ENCODE results near the gene EPB41L4A.
"Not testable (repeated sequence)": the region's sequence is repeated elsewhere in the genome, so short reads cannot be mapped to it uniquely, and the experiment has no call there.

The EPB41L4A gene

DNA sequence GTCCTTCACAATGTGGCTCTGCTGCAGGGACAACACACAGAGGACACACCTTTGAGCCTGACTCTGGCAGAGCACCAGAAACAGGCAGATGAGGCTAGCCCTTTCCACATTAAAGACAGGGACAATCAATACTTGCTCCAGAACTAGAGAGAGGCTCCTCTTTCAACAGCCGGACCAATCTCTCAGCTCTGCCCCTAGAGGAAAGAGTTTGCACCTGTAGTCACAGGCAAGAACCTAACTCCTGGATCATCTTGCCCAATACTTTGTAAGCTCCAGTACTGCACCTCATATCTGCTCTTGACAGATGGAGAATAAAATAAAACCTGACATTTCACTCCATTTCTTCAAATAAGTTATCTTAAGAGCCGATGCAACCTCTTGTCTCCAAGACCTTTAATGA, 52.1 kb downstream of the EPB41L4A start:
- intact Hi-C loops (cut with DNase I), result no loop called here

DNA sequence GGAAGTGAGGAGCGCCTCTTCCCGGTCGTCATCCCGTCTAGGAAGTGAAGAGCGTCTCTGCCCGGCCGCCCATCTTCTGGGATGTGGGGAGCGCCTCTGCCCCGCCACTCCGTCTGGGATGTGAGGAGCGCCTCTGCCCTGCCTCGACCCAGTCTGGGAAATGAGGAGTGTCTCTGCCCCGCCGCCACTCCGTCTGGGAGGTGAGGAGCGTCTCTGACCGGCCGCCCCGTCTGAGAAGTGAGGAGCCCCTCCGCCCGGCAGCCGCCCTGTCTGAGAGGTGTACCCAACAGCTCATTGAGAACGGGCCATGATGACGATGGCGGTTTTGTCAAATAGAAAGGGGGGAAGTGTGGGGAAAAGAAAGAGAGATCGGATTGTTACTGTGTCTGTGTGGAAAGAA, 58.3 kb downstream of the EPB41L4A start:
- peak in 1 of 10 donors; percentile 70 for DNase-seq
- intact Hi-C loops (cut with DNase I), result not testable (repeated sequence)

More for the DNA sequence above, 52.1 kb downstream of the EPB41L4A start:
- DNase-seq, result no peak

DNA sequence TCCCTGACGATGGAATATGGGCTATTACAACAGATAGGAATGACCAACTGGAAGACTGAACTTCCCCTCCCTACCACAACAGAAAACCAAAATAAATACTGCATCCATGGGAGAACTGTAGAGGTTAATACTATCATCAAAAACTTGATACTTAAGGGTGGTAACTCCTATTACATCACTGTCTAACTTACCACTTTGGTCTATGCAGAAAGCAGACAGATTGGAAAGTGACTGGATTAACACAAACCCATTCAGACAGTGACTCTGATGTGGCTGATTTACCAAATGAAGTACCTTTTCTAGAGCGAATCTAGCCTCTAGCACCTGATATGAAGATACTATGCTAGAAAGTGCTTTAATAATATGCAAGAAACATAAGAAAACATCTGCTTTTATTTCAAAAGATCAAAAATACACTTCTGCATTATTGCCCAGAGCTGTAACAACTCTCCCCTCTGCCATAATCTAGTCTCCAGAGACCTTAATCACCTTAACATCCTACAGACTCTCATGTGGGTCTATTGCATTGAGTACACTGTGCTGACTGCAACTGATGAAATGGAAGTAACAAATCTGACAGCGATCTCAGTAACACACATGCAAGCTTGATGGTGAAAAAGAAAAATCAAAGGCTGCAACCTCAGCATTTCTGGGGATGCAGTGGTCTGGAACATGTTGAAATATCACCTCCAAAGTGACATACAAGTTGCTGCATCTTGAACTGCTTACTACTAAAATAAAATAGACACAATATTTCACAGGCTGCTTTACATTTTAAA, 62.7 kb downstream of the EPB41L4A start:
- DNase-seq, result no peak

DNA sequence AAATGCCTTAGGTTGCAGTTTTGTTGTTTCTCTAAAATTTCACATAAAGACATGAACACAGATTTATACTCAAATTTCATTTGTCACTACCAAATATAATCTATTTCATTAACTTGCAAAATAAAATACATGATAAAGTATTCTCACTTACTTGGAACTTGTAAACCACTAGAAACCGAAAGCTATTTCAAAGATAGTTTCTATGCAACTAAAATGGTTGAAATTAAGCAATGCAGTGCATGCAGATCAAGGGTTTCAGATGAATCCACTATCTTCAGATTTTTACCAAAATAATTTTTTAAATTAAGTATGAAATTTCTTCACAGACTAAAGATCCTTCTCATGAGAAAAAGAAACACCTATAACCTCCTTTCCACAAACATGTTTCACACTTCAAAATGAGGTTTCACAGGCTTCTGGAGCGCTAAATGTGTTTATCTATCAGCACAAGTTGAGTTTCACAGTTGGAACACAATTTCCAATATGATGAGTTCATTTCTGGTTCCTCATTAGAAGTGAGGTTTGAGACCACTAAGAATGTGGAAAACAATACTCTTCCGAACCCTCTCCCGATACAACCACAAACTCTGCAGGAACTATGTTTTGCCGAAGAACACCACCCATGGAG, 63.9 kb downstream of the EPB41L4A start:
- intact Hi-C loops (cut with DNase I), result no loop called here
- no peak for DNase-seq

More for the DNA sequence above, 62.7 kb downstream of the EPB41L4A start:
- intact Hi-C loops (cut with DNase I), result no loop called here

DNA sequence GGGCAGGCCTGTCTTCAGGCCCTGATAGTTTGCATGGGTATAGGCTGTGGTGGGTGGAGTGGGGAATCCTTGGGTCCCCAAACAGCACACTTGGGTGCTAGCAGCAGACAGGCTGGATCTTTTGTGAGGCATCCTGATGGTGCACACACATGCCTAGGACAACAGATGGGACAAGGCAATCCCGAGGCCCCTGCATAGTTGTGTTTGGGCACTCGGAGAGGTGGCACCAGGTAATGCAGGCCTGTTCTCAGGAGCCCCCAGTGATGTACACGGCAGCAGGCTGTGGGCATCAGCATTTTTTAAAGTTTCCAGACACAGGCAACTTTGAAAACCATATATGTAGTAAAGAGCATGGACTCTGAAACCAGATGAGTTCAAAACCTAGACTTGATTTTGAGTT, 65.4 kb downstream of the EPB41L4A start:
- intact Hi-C loops (cut with DNase I), result no loop called here
- no peak for DNase-seq

DNA sequence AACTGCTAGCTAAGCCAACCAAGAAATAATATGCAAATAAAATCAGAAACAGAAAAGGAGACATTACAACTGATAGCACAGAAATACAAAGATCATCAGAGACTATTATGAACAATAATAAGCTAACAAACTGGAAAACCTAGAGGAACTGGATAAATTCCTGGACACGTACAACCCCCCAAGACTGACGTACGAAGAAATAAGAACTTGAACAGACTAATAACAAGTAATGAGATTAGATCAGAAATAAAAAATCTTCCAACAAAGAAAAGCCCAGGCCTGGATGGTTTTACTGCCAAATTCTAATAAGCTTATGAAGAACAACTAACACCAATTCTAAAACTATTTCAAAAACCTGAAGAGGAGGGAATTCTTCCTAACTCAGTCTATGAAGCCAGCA, 67.9 kb downstream of the EPB41L4A start:
- intact Hi-C loops (cut with DNase I), result no loop called here
- no peak for DNase-seq

DNA sequence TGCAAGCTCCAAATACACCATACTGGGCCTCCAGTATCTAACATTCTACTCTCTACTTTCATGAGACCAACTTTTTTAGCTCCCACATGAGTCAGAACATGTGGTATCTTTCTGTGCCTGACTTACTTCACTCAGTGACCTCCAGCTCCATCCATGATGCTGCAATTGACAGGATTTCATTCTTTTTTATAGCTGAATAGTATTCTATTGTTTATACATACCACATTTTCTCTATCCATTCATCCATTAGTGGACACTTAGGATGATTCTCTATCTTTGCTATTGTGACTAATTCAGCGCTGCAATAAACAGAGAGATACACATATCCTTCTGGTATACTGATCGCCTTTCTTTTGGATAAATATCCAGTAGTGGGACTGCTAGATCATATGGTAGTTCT, 68.5 kb downstream of the EPB41L4A start:
- DNase-seq, result no peak
- intact Hi-C loops (cut with DNase I), result no loop called here

DNA sequence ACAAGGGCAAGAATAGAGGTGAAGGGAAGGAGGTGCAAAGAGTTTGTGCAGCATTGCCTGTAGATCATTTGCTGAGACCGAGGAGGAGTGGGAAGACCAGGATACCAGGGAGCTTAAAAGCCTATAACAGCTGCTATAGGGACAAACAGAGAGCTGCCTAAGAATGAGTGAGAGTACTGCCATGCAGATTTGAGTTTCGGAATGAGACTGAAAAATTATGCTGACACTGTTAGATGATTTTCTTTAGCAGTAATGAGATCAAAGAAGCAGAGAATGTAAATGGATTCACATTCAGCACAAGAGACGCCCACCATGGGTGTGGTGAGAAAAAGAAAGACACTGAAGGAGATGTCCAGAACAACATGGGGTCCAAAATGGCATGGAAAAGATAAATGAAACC, 69.7 kb downstream of the EPB41L4A start:
- no peak for DNase-seq
- intact Hi-C loops (cut with DNase I), result no loop called here

DNA sequence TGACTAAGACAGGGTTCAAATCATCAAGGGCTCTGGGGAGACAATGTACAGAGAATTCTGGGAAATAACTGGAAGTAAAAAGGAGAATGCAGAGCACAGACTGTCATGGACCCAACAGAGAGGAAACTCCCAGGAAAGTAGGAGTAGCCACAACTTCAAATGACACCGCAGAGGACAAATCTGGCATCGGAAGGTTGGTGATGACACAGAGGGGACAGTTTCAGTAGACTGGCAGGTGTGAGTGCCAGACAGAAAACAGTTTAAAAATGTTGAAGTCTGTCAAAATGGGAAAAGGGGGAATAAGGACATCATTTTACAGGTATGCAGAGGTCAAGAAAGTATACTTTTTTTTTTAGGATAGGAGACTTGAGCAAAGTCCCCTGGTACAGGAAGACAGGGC, 70.2 kb downstream of the EPB41L4A start:
- intact Hi-C loops (cut with DNase I), result no loop called here
- no peak for DNase-seq

DNA sequence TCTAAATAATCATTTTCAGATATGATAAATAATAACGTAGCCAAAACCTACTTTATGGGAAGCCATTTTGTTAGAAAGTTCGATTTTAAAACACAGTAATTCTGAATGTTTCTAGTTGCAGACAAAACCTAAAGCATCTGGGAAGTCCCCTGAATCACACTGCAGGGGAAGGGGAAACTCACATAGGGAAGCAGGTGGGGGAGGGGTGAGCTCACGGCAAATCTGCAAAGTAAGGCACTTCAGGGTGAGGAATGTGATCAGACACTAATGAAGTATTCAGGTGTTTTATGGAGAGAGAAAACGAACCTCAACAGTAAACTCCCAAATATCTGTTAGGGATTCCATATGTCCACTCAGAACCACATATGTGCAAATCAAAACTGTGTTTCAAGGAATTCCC, 70.7 kb downstream of the EPB41L4A start:
- intact Hi-C loops (cut with DNase I), result no loop called here
- DNase-seq, result no peak

DNA sequence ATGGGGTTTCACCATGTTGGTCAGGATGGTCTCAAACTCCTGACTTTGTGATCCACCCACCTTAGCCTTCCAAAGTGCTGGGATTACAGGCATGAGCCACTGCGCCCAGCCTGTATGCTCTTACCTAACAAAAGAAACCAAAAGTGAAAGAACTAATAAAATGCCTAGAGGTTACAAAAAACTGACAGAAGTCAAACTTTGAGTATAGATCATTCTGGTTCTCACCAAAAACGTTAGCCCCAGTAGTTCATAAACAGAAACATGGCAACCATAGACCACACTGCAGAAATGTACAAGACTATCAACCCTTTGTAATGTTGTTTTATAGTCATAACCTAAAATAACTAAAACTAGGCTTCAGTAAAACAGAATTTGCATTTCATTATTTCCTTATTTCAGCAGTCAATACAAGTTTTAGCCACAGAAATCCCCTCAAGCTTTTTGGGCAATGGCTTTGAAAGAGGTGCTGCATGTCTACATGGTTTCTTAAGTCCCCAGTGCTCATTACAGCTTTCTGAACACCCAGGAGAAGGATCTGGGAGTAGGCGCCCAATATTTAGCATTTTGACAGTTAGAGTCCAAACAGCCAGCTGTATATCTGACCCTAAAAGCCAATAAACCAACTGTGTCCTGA, 72.5 kb downstream of the EPB41L4A start:
- intact Hi-C loops (cut with DNase I), result no loop called here
- no peak for DNase-seq

DNA sequence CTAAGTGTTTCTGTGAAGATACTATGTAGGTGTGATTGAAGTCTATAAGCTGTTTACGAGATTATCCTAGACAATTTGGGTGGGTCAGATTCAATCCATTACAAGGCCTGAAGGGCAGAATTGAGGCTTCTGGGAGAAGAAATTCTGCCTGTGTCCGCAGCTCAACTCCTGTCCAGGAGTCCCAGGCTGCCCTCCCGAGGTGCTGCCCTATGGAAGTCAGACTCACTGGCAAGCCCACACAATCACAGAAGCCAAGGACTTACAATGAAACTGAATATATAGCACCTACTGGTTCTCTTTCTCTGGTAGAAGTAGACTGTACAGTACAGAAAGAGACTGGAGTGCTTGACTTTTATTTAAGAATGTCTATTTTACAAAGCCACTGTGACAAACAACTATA, 74.5 kb downstream of the EPB41L4A start:
- DNase-seq, result no peak
- intact Hi-C loops (cut with DNase I), result no loop called here

DNA sequence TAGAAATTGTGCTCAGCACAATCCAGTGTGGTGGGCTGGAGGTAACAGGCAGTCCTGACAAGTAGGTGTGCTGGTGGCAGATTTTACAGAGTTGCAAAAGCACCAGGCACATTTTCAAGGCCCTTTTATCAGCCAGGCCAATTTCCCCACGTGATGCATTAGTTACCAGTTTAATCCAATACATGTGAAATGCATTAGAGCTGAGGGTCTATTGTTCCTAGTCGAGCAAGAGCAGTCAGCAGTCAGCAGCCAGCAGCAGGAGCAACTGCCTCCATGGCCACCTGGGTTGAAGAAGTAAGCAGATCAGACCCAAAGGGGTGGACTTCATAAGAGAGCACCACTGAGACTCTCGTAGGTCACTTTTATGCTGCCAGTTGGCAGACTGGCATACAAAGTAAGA, 76.7 kb downstream of the EPB41L4A start:
- intact Hi-C loops (cut with DNase I), result no loop called here
- no peak for DNase-seq

DNA sequence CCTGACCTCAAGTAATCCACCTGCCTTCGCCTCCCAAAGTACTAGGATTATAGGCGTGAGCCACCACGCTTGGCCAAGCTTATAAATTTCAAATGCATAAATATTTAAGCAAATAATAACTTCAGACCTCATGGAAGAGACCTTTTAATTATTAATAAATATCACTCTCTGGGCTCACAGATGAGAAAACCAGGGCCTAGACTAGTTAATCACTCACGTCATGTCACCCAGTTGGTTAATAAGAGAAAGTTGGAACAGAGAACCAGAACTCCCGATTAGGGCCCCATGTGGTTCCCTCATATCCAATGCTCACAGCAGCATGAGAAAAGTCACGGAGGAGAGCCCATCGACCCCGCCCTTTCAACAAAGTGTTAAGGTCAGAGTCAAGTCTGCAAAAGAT, 79.3 kb downstream of the EPB41L4A start:
- no peak for DNase-seq
- intact Hi-C loops (cut with DNase I), result no loop called here

DNA sequence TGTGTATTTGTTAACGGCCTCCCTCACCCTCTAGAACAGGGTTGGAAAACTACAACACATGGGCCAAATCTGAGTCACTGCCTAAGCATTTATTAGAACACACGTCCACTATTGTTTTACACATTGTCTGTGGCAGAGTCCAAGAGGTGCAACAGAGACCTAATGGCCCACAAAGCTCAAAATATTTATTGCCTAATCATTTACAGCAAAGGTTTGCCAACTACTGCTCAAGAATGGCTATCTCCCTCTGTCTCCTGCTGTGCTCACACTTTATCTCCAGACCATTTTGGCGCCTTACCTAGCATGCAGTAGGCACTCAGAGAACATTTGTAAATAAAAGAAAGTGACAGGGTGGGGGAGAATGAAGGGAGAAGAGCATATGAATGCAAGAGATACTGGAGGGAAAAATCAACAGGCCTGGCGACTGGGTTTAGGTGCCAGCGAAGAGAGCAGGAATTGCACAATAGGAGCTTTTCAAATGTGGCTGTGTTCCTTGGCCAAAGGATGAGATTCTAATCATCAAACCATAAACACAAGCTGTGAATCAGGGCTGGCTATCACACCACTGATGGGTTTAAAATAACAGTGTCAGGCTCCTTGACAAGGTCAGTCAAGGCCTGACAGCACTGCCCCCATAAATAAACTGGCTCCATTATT, 80.3 kb downstream of the EPB41L4A start:
- no peak for DNase-seq
- intact Hi-C loops (cut with DNase I), result no loop called here

DNA sequence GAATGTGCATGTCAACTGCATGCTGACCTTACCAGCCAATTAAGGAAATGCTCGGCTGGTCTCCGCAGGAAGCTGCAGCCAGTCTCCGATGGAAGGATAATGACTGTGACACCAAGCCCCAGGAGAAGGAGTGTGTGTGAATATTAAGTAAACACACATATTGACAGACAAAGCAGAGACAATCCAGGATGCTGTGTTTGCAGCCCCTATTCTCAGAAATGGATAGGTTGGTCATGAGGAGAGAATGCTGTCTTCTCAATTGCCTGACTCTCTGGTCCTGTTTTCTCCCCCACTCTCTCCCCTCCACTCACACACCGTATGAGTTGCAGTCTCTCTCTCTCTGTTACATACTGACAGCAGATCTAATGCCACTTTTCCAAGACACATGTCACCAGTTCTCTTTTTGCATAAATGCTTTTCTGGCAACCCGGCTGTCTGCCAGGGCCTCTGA, 85.7 kb downstream of the EPB41L4A start:
- DNase-seq, result no peak
- intact Hi-C loops (cut with DNase I), result no loop called here

DNA sequence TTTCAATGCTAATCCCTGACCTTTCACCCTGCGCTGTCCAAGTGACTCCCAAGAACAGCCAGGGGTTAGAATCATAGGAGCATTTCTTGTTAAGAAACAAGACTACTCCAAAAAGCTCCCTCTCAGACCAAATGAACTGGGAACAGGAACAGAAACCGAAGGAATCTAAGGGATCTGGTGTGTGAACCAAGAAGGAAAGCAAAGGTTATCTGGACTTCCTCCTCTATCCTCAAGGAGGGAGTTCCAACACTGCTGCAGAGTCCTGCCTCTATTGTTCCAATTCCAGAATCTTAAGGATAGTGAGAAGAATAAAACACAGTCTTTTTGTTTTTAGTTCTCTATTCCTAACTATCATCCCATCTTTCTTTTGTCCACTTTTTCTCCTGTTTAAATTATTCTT, 87.2 kb downstream of the EPB41L4A start:
- no peak for DNase-seq
- intact Hi-C loops (cut with DNase I), result no loop called here

DNA sequence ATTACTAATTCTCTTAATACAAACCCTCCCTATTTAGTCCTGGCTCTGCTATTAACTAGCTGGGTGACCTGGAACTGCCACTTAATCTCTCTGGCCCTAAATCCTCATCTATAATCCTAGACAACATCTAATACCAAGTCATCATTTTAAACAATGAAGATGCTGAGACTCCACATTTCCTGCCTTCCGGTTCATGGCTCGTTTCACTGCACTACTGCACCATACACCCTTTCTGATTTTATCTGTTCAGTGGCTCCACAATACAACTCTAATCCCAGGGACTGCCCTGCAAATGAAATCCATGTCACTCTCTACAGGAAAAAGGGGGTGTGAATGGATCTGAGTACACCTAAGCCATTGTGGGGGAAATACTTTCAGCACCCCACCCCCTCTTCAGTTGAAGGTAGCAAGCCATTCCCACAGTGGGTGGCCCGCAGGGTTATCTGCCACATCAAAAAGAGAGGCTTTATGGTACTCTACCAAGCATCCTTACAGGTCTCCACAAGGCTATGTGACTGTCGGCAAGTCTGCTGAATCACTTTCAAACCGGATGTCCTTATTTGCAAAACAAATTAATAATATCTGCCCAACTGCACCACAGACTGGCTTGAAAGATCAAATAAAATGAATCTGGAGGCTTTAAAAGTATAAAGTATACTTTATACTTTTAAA, 89.5 kb downstream of the EPB41L4A start:
- no peak for DNase-seq
- intact Hi-C loops (cut with DNase I), result no loop called here

DNA sequence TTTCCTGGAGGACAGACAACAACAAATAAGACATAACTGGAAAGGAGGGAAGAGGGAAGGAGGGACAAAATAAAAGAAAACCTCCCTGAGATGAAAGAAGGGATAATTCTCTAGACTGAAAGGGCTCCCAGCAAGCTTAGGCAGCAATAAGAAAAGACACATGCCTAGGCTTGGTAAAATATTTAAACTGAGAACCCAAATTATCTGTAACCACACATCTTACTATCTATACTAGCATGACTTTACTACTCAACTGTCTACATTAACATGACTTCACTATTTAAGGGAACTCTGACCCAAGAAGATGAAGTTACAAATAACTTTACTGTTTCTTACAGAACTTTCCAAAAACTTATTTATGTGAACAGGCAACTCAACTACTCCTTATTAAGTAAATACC, 95.9 kb downstream of the EPB41L4A start:
- intact Hi-C loops (cut with DNase I), result no loop called here
- no peak for DNase-seq

DNA sequence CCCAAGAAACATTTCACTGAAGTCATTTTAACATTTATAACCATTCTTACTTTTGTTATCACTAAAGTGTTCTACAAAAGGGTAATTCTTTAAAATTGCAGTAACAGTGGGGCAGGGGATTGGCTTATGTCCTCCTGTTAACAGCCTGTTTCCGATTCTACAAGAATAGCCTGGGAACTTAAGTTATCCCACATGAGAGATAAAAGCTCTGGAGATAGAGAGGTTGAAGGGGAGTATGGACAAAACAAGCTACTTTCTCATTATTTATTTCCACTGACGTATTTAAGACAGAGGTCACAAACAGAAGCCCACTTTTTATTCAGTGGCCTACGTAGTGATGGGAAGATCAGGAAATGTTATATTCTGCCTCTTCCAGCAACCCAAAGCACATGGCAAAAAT, 98.7 kb downstream of the EPB41L4A start:
- intact Hi-C loops (cut with DNase I), result no loop called here
- no peak for DNase-seq

DNA sequence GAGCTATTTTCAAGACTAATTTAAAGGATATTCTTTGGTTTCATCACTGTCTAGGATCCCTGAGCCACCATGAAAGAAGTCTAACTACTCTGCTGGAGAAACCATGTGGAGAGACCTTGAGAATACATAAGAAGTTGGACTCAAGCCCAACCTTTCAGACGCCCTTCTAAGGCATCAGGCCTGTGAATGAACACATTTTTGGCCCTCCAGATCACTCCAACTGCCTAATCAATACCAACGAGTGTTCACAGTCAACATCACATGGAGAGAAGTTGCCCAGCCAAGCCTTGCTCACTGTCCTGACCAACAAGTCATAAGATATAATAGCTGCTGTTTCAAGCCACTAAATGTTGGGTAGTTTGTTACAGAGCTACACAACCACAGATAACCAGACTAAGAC, 100.7 kb downstream of the EPB41L4A start:
- intact Hi-C loops (cut with DNase I), result no loop called here
- DNase-seq, result no peak
